Astrocyte of the hippocampus (primary cell): ENCODE data around the gene CMKLR1.

ENCODE experiments used
- DNase-seq: peaks from one replicate; pipeline ENCODE4 v3.0.0; 2011; ENCODE audit warnings: low read depth, low spot score

CMKLR1 gene

DNA sequence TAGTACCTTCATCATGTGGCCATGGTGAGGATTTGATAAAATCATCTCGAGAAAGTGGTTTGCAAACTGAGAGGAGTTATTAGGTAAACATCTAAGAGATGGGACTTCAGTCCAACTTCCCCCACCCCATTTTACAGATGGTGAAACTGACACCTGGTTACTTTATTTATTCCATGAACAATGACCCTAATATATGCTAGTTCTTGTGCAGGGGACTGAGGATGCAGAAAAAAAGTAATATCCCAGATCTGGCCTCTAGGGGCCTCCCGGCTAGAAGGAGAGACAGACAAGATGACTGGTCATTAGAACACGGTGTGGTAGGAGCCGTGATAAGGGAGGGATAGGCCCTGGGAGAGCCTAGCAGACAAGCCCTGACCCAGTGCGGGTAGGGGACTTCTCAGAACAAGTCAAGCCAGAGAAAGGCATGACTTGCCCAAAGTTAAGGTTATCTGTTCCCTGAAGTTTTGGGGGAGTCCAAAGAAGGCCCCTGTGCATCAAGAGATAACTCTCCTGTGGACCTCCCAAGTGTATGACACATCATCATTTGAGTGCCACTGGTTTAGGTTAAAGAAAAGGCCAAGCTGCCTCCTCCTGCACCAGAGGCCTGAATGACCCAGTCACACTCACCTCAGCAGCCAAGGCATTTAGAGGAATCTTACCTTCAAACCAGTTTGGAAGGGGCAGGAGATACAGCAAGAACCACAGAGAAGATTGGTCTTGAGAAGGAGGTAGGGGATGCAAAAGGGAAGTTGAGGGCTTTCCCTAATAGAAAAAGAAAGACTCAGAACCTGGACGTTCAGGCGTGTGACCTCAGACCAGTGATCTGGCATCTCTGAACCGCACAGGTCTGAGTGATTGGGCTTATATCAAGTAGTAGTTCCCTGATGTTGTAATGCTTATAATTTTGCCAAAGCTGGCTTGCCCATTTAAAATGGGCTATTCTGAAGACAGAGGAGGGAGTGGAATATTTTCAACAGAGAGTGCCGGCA lies 1.6 kb downstream of the CMKLR1 start:
- DNase-seq = no peak

- no peak for DNase-seq
Observed at GRCh38 chr12:108335349-108336119, 3.6 kb downstream of the CMKLR1 start.

DNA sequence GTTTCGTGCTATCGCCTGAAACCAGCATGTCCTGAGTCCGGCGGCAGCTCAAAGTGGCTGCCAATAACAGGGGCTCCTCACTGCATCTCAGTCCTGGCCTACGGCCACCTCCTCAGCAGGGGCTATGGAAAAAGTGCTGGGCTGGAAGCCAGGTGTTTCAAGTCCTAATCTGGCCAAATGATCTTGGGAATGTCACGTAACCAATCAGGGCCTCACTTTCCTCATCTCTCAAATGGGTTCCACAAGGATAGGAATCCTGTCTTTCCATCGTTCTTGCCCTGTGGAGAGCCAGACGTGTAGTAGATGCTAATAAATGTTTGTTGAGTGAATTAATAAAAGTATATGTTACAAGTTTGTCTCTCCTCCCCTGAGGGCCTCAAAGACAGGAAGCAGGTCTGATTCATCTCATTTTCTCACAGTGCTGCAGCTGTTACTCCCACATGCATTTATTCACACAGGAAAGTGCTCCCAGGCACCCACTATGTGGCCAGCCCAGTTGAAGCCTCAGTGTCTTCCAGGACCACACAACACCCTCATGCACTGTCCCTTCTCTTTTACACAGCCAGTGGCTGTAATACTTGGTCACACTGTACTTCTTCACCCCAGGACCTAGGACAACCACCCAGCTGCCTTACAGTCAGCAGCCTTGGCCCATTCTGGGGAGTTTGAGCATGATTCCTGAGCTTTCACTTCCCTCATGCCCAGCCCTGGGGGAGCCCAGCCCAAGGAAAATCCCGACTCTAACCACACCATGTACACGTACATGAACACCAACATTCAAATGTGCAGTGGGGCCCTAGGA lies 5.0 kb downstream of the CMKLR1 start:
- no peak for DNase-seq

DNA sequence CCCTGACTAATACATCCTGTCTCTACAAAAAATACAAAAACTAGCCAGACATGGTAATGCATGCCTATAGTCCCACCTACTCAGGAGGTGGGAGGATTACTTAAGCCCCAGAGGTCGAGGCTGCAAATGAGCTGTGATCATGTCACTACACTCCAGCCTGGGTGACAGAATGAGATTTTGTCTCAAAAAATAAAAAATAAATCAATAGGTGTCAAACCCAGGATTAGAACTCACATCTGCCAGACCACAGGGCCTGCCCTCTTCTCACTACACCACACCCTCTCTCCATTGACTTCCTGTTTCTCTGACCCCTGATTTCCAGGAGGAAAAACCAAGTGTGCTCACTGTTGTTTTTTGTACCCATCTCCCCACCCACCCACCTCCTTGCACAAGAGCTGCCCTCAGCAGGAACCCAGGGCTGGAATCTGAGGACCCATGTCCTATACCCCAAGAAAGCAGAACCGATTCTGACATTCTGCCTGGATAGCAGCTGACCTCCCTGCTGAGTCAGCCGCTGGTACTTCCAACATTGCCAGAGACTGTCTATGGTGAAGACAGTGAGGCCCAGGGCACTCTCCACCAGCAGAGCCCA lies 6.2 kb downstream of the CMKLR1 start:
- DNase-seq = no peak

GRCh38 chr12:108328420-108328819 lies 10.7 kb downstream of the CMKLR1 start:
- no peak for DNase-seq

DNA sequence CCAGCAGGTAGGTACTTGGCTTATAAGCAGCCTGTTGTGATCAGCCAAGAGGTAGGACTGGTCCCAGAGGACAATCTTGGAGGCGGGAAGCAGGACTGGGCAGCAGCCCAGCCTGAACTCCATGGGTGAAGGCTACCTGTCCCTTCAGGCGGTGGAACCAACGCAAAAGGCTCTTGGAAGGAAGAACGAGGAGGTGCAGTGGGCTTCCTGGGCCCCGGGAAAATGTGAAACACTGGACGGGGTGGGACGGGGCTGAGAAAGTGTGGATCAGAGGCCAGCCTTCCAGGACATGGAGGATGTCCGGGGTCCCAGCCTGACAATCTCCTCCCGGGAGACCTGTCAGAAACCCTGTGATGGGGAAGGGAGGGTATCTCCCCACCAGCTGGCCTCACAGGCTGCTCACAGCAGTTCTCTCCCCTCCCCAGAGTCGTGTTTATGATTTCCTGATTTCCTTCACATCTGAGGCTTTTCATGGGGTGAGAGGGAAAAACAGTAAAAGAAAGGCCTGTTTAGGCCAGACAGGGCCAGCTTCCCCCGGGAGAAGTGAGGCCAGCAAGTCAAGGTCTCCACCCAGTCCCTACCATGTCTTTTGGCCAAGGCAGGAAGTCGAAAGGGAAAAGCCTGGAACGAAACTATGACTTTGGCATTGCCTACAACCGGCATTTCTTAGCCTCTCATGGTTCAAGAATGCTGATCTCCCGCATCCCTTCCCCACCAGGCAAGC lies 11.3 kb downstream of the CMKLR1 start:
- no peak for DNase-seq

- DNase-seq = no peak
Observed at GRCh38 chr12:108326254-108326750, 12.8 kb downstream of the CMKLR1 start.

- no peak for DNase-seq
Observed at GRCh38 chr12:108325549-108325948, 13.6 kb downstream of the CMKLR1 start.

DNA sequence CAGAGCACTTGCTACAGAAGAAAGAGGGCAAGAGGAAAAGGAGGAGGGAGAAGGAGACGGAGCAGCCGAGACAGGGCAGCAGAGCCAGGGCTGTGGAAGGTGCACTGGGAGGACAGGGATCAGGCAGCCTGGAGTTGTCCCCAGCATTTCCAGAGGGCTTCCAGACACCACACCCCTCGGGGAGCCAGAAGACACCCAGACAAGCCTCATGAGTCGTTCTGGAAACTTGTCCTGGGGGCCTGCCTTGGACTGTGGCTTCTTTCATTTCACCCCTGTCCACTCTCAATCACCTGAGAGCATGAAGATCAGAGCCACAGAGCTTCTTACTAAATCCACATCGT lies 14.1 kb downstream of the CMKLR1 start:
- DNase-seq = no peak

GRCh38 chr12:108324351-108325017 lies 14.6 kb downstream of the CMKLR1 start:
- DNase-seq = no peak

GRCh38 chr12:108323581-108323980 lies 15.5 kb downstream of the CMKLR1 start:
- DNase-seq = no peak

GRCh38 chr12:108322998-108323397 lies 16.1 kb downstream of the CMKLR1 start:
- DNase-seq = no peak

GRCh38 chr12:108321688-108322087 lies 17.4 kb downstream of the CMKLR1 start:
- DNase-seq = no peak

DNA sequence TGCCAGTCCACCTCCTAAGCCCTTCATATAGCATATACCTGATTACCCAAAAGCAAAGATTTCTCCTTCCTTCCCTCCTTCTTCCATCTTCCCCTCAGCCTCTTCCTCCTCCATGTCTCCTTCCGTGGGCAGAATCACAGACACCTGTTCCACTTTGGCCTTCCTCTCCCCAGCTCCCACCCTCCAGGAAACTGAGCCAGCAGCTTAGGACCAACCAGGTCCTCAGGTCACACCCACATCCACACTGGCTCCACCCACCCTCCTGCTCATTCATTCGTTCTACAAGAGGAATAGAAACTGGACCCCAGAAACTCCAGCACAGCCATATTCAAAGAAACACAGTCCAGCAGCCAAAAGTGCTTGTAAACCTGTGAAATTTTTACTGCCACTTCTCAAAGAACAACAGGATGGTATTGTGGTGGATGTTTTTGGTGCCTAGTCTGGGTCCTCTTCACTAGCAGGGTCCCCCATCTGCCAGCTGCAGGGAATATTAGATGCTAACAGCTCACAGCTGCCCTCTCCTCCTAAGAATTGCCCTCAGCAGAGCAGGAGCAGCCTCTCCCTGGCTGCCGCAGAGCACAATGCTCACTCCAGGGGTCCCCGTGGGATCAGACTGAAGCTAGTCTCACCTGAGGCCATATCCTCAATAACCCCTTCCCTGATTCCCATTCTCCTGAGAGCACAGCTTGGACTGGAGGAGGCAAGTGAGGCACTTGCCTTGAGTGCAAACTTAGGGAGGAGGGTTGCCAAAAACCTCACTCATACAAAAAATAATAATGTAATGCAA lies 18.4 kb downstream of the CMKLR1 start:
- DNase-seq = no peak

- DNase-seq = no peak
Observed at GRCh38 chr12:108319277-108320234, 19.6 kb downstream of the CMKLR1 start.

DNA sequence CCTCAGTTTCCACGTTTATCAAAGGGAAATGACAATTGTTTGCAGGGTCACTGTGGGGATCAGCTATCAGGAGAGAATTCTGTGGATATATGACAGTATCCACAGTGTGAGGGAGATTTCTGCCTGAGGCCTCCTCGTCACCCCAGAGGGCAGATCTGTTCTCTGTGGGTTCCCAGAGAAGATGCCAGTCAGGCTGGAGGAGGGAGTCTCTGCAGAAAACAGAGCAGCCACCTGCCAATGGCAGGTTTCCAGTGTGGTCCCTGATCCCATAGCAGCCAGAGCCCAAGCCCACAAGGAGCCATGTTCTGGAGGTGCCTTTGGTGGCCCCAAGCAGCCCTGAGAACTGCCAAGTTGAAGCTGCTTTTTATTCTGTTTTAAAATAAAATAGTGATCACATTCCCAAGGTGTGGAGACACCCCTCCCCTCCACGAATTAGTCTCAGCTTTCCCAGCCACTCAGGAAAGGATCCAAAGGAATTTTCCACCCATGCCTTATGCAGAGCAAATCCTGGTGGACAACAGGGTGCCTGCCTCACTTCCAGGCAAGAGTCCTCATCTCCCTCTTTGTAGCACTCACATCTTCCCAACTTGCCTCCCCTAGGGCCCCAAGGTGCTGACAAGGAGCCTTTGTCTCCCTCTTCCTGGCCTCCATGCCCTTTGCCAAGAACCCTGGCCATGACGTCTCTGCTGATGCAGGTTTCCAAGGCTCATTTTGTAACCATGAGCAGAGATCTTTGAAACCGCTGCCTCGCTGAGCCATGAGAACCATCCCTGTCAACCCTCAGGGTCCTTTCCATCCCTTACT lies 20.4 kb downstream of the CMKLR1 start:
- DNase-seq = no peak
